Stimulated activated CD8-positive, alpha-beta memory T cell treated with anti-CD3 and anti-CD28 coated beads, Interleukin-4, amount 100 ng/mL, for 1 hour (primary cell): Measurements from ENCODE around the gene CARNS1.

Experiments used
- DNase-seq, 2 donors: peaks; one replicate each; pipeline ENCODE4 v3.0.0-alpha.2; 2020; ENCODE audit warnings: low read depth in 2 of 2, low spot score in 1 of 2

CARNS1 gene

GRCh38 chr11:67415501-67416304 lies at the start of gene CARNS1:
TSS of gene CARNS1 (plus strand) at chr11:67415678. CDS start at chr11:67416200, 522 bp downstream.
- DNase-seq: no peak

GRCh38 chr11:67365736-67366444 lies 49.6 kb upstream of the CARNS1 start:
- DNase-seq: no peak

GRCh38 chr11:67366546-67366945 lies 48.9 kb upstream of the CARNS1 start:
- no peak for DNase-seq

GRCh38 chr11:67366961-67367760 lies 48.3 kb upstream of the CARNS1 start:
- no peak for DNase-seq

- no peak for DNase-seq
These were observed 47.7 kb upstream of the CARNS1 start for GRCh38 chr11:67367761-67368227.

GRCh38 chr11:67368621-67369020 lies 46.9 kb upstream of the CARNS1 start:
- no peak for DNase-seq

GRCh38 chr11:67369275-67369674 lies 46.2 kb upstream of the CARNS1 start:
- no peak for DNase-seq

GRCh38 chr11:67369801-67370284 lies 45.6 kb upstream of the CARNS1 start:
- no peak for DNase-seq

- no peak for DNase-seq
These were observed 45.0 kb upstream of the CARNS1 start for GRCh38 chr11:67370351-67371076.

GRCh38 chr11:67371189-67371910 lies 44.1 kb upstream of the CARNS1 start:
- DNase-seq: no peak

- DNase-seq: no peak
These were observed 43.6 kb upstream of the CARNS1 start for GRCh38 chr11:67371911-67372320.

GRCh38 chr11:67372321-67372992 lies 43.0 kb upstream of the CARNS1 start:
- DNase-seq: no peak

GRCh38 chr11:67372993-67373647 lies 42.4 kb upstream of the CARNS1 start, which contains the start of gene CLCF1:
TSS of gene CLCF1 (minus strand) at chr11:67373598. CDS start at chr11:67373539, 59 bp downstream.
- no peak for DNase-seq

GRCh38 chr11:67373648-67374570 lies 41.6 kb upstream of the CARNS1 start:
- peak in 1 of 2 donors; percentile 53 for DNase-seq

GRCh38 chr11:67374571-67375281 lies 40.8 kb upstream of the CARNS1 start:
- no peak for DNase-seq

- no peak for DNase-seq
These were observed 40.0 kb upstream of the CARNS1 start for GRCh38 chr11:67375320-67376055.
